ENCODE data around the gene RNLS.
"Not testable (repeated sequence)": the region's sequence is repeated elsewhere in the genome, so short reads cannot be mapped to it uniquely, and the experiment has no call there.

The RNLS gene

DNA sequence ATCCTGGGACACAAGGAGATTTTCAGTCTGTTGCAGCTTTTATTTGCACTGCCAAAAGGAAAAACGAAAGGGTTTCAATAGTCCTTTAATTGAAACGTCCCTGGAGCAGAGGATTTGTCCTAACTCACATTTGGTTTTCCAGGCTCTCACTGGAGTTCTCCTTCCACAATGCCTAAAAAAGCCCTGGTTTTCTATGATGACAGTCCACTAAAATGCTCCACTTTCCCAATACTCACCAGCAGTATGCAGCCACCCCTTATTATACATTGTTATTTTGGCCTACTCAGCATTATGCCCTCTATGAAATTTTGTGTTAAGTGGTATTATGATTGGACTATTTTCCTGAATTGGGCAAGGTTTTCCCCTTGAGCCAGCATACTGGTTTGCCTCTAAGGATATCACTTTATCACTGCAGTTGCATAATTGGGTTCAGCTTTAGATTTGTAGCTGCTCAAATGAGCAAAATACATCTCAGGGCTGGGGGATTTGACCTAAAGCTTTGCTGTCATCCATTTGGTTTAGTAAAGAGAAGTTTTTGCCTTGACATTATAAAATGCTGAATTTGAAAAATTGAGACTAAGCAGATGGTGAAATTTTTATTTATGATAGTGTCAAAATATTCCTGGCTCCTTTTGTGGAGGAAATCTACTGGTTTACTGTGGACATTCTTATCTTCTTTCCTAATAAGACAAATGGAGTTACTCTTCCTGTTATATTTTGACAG lies 239.2 kb downstream of the RNLS start:
- DNase-seq (ENCODE audit: low read depth in 2 of 2), result no peak

GRCh38 chr10:88342733-88343310 lies 240.3 kb downstream of the RNLS start:
- DNase-seq (ENCODE audit: low read depth in 2 of 2), result no peak

DNA sequence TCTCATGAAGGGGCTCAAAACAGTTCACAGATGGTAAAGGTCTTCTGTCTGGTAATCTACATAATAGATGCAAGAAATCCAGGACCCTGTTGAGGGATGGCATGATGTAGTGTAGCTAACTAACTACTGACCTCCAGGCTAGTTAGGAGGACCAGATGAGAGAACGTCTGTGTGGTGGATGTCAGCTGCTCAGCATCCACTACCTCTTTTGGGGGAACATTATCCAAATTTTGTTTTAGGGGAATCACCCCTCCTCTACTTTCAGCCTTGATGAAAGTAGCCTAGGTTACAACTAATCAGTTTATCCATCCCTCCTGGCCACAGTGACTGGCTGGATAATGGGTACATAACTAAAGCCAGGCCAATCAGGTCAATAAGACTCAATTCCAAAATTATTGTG lies 246.0 kb downstream of the RNLS start:
- DNase-seq (ENCODE audit: low read depth in 2 of 2), result no peak

GRCh38 chr10:88336334-88336733 lies 246.8 kb downstream of the RNLS start:
- DNase-seq (ENCODE audit: low read depth in 2 of 2), result no peak

- no peak for DNase-seq (ENCODE audit: low read depth in 2 of 2)
These were observed 249.9 kb downstream of the RNLS start for GRCh38 chr10:88333248-88333630.

DNA sequence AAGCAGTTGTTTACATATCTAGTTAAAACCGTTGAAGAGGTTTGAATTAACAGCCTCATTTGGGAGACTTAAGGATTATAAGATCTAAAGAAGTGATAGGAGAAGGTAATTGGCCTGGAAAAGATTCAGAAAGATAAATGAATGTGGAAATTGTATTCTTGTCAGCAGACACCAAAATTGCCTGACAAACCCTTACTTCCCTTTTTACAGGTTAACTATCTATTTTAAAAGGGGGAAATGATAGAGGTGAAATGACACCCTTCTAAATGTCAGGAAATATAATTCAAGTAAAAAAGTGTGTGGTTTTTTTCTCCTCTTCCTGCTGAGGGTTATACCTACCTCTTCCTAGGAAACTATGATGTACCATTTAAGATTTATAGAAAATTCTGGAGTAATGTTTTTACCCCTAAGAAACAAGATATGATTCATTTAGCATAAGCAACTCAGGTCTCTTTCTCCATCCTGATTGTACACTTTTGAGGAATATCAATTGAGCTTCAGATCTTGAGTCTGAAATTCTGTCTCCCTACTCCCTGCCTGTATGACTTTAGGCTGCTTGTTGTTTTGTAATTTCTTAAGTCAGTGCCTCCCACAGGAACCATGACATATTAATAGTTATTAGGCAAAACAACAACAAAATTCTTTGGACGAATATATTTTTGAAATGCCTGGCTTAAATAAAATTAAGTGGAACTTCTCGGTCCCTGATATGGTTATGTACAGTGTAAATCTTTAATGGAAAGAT lies 250.4 kb downstream of the RNLS start:
- no peak for DNase-seq (ENCODE audit: low read depth in 2 of 2)

DNA sequence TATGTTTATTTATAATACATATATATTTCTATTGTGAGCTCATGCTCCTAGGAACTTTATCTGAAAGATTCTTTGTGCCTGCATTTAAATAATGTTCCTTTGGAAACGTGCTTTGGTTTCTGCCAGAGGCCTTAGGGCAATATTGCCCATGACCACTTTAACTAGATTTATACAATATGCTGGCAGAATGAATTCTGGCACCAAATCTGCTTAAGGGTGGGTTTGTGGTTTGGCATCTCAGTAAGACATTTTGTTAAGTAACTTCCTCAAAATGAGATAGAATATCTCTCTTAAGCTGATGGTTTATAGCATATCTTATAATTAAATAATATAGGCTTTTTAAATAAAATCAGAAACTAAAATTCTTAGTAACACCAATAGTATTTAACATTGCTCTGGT lies 252.9 kb downstream of the RNLS start:
- DNase-seq (ENCODE audit: low read depth in 2 of 2), result no peak

- DNase-seq (ENCODE audit: low read depth in 2 of 2), result no peak
These were observed 260.6 kb downstream of the RNLS start for GRCh38 chr10:88322324-88323063.

DNA sequence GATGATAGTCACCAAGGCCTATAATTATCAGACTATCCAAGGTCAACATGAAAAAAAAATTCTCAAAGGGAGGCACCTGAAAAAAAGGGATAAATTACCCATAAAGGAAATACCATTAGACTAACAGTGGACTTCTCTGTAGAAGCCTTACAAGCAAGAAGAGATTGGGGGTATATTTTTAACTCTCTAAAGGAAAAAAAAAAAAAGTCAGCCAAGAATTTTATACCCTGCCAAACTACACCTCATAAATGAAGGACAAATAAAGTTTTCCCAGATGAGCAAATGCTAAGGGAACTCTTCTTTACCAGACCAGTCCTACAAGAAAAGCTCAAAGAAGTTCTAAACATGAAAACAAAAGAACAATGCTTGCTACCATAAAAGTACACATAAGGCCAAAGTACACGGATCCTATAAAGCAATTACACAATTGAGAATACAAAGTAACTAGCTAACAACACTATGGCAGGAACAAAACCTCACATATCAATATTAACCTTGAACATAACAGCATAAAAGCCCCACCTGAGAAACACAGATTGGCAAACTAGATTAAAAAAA lies 263.1 kb downstream of the RNLS start:
- no peak for DNase-seq (ENCODE audit: low read depth in 2 of 2)

DNA sequence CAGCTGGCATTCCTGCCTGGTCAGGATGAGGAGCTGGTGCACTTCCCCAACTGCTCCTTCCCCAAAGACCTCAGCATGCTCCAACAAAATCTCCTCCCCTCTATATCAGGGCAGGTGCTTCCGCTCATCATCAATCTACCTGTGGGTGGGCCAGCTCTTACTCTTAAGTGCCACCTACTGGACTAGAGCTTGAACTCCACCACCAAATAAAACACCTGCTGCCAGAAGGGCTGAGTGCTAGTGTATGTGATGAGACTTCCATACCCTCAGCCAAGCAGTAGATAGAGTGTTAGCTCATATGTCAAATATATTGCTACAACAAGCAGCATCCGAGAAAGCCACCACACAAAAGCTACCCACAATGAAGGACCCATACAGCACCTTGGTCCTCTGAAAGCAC lies 264.3 kb downstream of the RNLS start:
- peak; percentile 1 to 2 for DNase-seq (ENCODE audit: low read depth in 2 of 2)

- no peak for DNase-seq (ENCODE audit: low read depth in 2 of 2)
These were observed 266.0 kb downstream of the RNLS start for GRCh38 chr10:88317099-88317498.

DNA sequence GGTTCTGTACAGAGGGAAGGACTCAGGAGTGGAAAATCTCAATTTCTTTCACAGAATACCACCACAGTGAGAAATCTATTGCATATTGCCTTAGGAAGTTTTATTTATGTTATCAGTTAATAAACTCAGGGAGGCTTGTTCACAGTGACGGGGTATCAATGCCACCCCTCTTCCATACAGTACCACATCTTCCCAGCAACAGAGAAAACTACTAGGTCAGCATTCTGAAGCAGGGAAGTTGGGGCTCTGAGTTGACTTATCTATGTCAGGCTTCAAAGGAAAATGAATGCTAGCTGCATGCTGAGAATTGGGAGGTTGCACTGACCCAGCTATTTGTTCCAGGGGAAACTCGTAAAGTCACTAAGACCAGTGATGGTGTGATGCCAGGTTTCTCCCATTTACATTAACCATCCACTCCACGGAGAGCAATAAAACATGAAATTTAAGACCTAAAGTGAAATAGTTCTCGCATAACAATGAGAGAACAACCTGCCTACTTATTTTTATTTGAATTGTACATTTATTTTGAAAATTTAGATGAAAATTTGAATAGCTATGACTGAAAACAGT lies 266.7 kb downstream of the RNLS start:
- no peak for DNase-seq (ENCODE audit: low read depth in 2 of 2)

DNA sequence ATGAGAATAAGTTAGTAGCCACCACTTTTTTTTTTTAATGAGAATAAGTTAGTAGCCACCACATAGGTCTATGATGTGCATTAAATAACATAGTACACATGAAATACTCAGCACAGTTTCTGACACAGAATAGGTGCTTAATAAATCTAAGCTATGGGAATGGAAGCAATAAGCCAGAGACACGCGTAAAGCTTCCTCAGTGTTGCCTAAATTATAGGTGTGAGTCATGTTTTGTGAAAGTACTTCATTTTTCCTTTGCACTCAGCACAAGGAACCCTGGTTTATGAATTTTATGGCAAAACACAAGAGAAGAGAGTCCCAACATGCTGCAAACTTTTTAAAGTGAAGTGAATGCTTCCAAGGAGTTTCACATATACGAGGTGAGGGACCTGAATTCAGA lies 267.4 kb downstream of the RNLS start:
- DNase-seq (ENCODE audit: low read depth in 2 of 2), result no peak

DNA sequence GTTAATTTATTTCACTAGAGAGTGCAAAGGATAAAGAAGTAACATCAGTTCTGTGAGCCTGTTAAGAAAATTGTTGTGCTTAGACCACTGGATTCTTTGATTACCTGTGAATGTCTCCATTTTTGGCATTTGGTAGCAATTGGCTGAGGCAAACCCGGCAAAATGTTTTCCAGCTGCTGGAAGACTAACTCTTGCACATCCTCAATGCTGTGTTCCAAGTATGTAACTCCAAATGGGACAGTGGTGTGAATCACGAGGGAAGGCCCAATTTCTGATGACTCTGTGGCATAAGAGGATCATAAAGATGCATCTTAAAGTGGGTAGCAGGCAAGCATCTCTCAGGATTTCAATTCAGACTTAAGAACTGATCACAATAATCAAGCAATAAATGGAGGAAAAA lies 268.8 kb downstream of the RNLS start:
- no peak for DNase-seq (ENCODE audit: low read depth in 2 of 2)

DNA sequence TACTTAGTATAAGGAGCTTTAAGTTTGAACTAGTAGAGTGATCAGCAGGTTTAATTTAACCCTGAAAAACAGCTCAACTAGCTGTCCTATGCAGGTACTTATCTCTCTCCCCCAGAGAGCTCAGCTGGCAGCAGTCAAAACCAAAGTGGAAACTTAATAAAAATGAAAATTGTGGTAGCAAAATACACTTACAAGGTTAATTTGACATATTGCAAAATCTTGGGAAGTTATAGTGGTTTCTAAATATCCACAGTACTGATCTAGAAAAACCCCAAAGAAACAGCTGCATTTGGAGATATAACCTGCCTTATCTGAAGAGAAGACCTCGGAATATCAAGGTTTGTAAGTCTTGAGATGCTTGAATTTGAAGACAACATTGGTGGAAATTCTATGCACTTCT lies 269.2 kb downstream of the RNLS start:
- no peak for DNase-seq (ENCODE audit: low read depth in 2 of 2)

DNA sequence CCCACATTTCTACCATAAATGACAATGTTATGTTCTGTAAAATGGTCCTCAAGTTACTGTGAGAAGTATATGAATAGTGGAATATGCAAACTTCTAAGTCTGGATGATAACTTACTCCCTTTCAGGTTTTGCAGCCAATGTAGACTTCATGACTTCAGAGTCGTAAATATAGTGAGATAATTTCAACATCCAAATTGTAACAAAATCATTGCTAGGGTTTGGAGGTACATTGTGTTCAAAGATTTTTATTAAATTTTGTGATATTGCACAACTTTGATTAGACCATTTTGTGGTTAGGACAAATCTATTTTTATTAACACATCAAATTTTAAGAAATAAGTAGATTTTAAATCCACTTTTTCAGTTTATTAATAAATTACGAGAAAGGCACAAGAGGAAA lies 270.3 kb downstream of the RNLS start:
- DNase-seq (ENCODE audit: low read depth in 2 of 2), result no peak

DNA sequence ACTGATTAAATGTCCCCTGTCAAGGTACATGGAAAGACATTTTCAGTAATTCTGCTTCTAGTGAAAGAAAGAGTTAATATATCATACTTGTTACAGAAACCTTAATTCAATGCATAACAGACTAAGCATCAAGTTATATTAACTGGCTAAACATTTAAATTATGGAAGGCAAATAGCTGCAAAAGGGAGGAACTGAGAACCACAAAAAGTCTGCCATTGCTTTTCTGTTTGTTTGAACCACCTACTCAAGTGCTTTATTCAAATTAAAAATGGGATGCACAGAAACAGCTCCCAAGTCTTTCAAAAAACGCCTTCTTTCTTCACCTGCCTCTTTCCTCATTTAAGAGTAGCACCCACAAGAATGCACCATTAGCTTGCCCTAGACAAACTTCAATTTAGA lies 271.9 kb downstream of the RNLS start:
- no peak for DNase-seq (ENCODE audit: low read depth in 2 of 2)

DNA sequence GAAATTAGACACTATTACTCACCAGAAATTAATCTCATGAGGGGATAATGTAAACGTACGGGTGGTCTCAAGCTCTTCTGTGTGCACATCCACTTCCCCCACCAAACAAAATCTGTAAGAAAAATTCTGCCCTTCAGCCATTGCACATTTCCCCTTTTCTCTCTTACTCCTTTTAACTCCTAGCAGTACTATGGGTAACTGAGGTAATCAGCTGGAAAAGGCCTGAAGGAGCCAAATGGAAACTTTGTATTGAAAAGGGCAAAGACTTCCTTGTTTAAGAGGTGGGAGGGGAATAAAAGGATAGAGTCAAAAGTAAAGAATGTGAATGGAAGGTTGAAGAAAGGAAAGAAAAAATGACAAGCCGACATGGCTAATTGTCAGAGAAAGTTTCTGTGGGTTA lies 273.8 kb downstream of the RNLS start:
- no peak for DNase-seq (ENCODE audit: low read depth in 2 of 2)

DNA sequence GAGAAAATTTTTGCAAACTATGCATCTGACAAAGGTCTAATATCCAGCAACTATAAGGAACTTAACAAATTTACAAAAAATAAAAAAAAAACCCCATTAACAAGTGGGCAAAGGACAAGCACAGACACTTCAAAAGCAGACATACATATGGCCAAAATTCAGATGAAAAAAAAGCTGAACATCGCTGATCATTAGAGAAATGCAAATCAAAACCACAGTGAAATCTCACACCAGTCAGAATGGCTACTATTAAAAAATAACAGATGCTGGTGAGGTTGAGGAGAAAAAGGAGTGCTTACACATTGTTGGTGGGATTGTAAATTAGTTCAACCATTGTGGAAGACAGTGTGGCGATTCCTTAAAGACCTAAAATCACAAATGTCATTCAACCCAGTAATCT lies 274.8 kb downstream of the RNLS start:
- DNase-seq (ENCODE audit: low read depth in 2 of 2), result not testable (repeated sequence)

DNA sequence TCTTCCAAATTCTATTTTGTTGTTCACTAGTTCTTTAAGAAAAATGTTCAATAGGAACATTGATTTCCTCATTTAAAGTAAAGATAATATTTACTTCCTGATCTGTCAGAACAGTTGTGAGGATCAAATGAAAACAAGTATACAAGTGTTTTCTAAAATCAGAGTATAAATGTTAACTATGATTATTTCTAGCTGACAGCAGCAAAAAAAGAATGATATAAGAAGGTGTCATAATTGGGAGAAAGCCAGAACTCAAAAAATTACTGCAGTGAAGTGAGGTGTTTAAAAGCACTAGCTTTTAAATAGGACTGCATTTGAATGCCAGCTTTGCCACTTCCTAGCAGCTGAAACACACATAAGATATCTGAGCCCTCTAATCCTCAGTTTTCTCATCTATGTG lies 283.3 kb downstream of the RNLS start:
- no peak for DNase-seq (ENCODE audit: low read depth in 2 of 2)

DNA sequence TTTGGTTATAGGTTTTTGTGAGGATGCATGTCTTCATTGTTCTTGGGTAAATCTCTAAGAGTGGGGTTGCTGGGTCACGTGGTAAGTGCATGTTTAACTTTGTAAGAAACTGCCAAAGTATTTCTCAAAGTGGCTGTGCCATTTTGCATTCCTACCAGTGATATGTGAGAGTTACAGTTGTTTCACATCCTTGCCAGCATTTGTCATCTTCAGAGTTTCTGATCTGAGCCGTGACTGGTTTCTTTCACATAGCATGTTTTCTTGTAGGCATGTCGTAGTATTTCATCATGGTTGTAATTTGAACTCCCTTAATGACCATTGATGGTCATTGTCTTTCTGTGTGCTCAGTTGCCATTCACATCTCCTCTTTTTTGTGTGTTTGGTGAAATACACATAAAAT lies 286.0 kb downstream of the RNLS start:
- DNase-seq (ENCODE audit: low read depth in 2 of 2), result no peak

Data from stimulated activated CD4-positive, alpha-beta T cell treated with anti-CD3 and anti-CD28 coated beads, Interleukin-15, amount 100 ng/mL, for 48 hours (primary cell).